Endodermal cell (in vitro differentiated cells): ENCODE results near the gene BMPER. TPM values are rescaled to one million over a fixed set of nuclear protein-coding genes. Genes with fewer than 3 reads are reported as not detected.
A peak's percentile ranks its signal among the peaks of the same experiment; 100 is the strongest.

Source experiments
- DNase-seq: peaks from one replicate; pipeline ENCODE4 v3.0.0-alpha.2; 2017
- H3K27ac ChIP-seq: 2 replicates; pipeline ENCODE4 v1.5.1; 2013; ENCODE audit warnings: mild to moderate bottlenecking, low read depth, low read length, moderate library complexity
- H3K27me3 ChIP-seq: 2 replicates; pipeline ENCODE4 v1.6.1; 2013; ENCODE audit warnings: mild to moderate bottlenecking, low read length, moderate library complexity; ENCODE audit not compliant: insufficient read depth, control insufficient read depth, poor library complexity, severe bottlenecking
- H3K36me3 ChIP-seq: 2 replicates; pipeline ENCODE4 v1.7.0; 2013; ENCODE audit warnings: mild to moderate bottlenecking, low read length, moderate library complexity; ENCODE audit not compliant: control insufficient read depth, insufficient read depth
- H3K4me1 ChIP-seq: one replicate; pipeline ENCODE4 v1.7.0; 2013; ENCODE audit warnings: low read length; ENCODE audit not compliant: control insufficient read depth, insufficient read depth
- H3K4me3 ChIP-seq: 2 replicates; pipeline ENCODE4 v1.5.1; 2013; ENCODE audit warnings: mild to moderate bottlenecking, low read length, moderate library complexity
- H3K9ac ChIP-seq: 2 replicates; pipeline ENCODE4 v1.6.1; 2013; ENCODE audit warnings: mild to moderate bottlenecking, low read length, moderate library complexity; ENCODE audit not compliant: poor library complexity, severe bottlenecking; ENCODE audit errors: extremely low read depth
- H3K9me3 ChIP-seq: 2 replicates; pipeline ENCODE4 v1.6.1; 2013; ENCODE audit warnings: mild to moderate bottlenecking, low read length, moderate library complexity; ENCODE audit not compliant: control insufficient read depth
- H3K27ac Mint-ChIP-seq: 2 replicates; pipeline ENCODE4 v1.8.0; 2020; ENCODE audit warnings: mixed read lengths
- H3K27me3 Mint-ChIP-seq: 2 replicates; pipeline ENCODE4 v1.8.0; 2021; ENCODE audit warnings: mild to moderate bottlenecking, mixed read lengths; ENCODE audit not compliant: insufficient read depth
- H3K36me3 Mint-ChIP-seq: 2 replicates; pipeline ENCODE4 v1.8.0; 2020; ENCODE audit warnings: low read depth, mixed read lengths
- H3K4me1 Mint-ChIP-seq: 2 replicates; pipeline ENCODE4 v1.8.0; 2020; ENCODE audit warnings: mixed read lengths
- H3K4me3 Mint-ChIP-seq: 2 replicates; pipeline ENCODE4 v1.8.0; 2020; ENCODE audit warnings: mild to moderate bottlenecking, moderate library complexity, mixed read lengths
- H3K9me3 Mint-ChIP-seq: 2 replicates; pipeline ENCODE4 v1.8.0; 2020; ENCODE audit warnings: mild to moderate bottlenecking, mixed read lengths
- WGBS, 2 experiments: methylation state at CpG; one replicate each; pipeline versions ENCODE4 v1.1.5 to v1.1.7; 2013; ENCODE audit warnings: missing lambda C conversion rate in 2 of 2, mixed read lengths in 1 of 2; ENCODE audit not compliant: insufficient coverage in 1 of 2, insufficient read length in 1 of 2; 5-methylcytosine and 5-hydroxymethylcytosine counted together
- total RNA-seq, 2 donors: library from RNA; stranded (reverse); fragmentation: NEBNext Ultra II Directional in 1 of 2; extraction: Animal tissue kit (Norgen Biotek cat#: 25700) in 1 of 2; gene quantifications; 2 replicates in 1 of 2; 3 replicates in 1 of 2; pipeline ENCODE4 v1.2.1, GENCODE V29; 2021
- TF ChIP-seq, protein P1 (sequence below): fragments of 200-600 bp; sonication (generic); conservative IDR thresholded peaks from 2 replicates; pipeline ENCODE4 v1.5.0; 2021; ENCODE audit warnings: antibody characterized with exemption, mild to moderate bottlenecking

The BMPER gene
- total RNA-seq, 2 donors from 2014 or later: 71.2 to 72.2 TPM

DNA sequence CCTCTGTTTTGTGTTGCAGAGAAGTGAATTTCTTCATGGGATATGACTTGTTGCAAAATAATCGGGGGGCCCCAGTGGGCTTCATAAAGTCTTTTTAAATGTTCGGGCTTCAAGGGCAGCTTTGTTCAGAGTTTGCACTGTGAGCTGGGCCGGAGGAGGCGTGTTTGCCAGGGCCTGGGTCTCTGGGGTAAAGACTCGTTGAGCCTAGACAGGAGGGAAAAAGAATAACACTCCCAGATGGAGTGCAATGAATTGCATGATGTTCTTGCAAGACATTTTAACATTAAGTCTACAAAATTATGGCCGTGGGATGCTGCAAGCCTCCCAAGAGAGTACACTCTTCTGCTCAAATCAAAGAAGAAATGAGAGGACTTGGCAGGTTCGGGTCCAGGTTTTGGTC, 23.6 kb downstream of the BMPER start:
- H3K9me3 ChIP-seq: no peaks in the 10 kb centered on the region
- H3K4me3 ChIP-seq: no peak overlapping the region
- no peaks in the 10 kb centered on the region for H3K9me3 Mint-ChIP-seq
- H3K36me3 Mint-ChIP-seq: peaks cover 68% of the 10 kb centered on the region
- no peaks in the 10 kb centered on the region for H3K4me1 ChIP-seq
- H3K9ac ChIP-seq: no peak overlapping the region
- H3K27me3 ChIP-seq: no peaks in the 10 kb centered on the region
- no peak overlapping the region for H3K27ac ChIP-seq
- 88 to 90% methylated on average over 5 to 7 of the region's 7 CpGs for WGBS, 2 experiments
- no peaks in the 10 kb centered on the region for H3K36me3 ChIP-seq
- no peak for DNase-seq
- peaks cover 12% of the 10 kb centered on the region for H3K4me1 Mint-ChIP-seq
- no peak overlapping the region for H3K27ac Mint-ChIP-seq
- no peak overlapping the region for H3K4me3 Mint-ChIP-seq
- TF ChIP-seq, protein P1, sequence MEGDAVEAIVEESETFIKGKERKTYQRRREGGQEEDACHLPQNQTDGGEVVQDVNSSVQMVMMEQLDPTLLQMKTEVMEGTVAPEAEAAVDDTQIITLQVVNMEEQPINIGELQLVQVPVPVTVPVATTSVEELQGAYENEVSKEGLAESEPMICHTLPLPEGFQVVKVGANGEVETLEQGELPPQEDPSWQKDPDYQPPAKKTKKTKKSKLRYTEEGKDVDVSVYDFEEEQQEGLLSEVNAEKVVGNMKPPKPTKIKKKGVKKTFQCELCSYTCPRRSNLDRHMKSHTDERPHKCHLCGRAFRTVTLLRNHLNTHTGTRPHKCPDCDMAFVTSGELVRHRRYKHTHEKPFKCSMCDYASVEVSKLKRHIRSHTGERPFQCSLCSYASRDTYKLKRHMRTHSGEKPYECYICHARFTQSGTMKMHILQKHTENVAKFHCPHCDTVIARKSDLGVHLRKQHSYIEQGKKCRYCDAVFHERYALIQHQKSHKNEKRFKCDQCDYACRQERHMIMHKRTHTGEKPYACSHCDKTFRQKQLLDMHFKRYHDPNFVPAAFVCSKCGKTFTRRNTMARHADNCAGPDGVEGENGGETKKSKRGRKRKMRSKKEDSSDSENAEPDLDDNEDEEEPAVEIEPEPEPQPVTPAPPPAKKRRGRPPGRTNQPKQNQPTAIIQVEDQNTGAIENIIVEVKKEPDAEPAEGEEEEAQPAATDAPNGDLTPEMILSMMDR: no peak
- peaks cover 1% of the 10 kb centered on the region for H3K27me3 Mint-ChIP-seq

DNA sequence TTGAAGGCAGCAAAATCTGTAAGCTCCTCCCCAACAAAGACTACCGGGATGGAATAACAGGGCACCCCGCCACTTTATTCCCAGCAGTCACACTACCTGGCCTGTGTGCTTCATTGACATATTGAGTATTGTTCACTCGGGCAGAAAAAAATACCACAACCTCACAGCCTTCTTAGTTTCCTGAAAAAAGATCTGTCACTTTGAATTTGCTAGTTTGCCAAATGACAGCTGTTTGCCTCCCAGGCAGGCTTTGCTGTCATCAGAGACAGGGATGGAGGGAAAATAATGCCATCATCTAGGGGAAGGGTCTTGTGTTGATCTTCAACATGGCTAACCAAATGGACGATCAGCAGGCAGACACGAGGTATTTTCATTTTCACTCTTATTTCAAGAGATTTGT, 26.9 kb downstream of the BMPER start:
- no peaks in the 10 kb centered on the region for H3K9me3 Mint-ChIP-seq
- no peak overlapping the region for H3K4me3 Mint-ChIP-seq
- no peak overlapping the region for H3K27ac ChIP-seq
- WGBS, 2 experiments: 57 to 95% methylated on average over 1 to 5 of the region's 5 CpGs
- no peak overlapping the region for H3K27ac Mint-ChIP-seq
- no peaks in the 10 kb centered on the region for H3K36me3 ChIP-seq
- H3K27me3 ChIP-seq: peaks cover 5% of the 10 kb centered on the region
- no peaks in the 10 kb centered on the region for H3K27me3 Mint-ChIP-seq
- TF ChIP-seq, protein P1: no peak
- no peaks in the 10 kb centered on the region for H3K9me3 ChIP-seq
- H3K36me3 Mint-ChIP-seq: peaks cover 53% of the 10 kb centered on the region
- H3K9ac ChIP-seq: no peak overlapping the region
- H3K4me1 ChIP-seq: peaks cover 5% of the 10 kb centered on the region
- H3K4me3 ChIP-seq: no peak overlapping the region
- no peak for DNase-seq
- H3K4me1 Mint-ChIP-seq: peaks cover 39% of the 10 kb centered on the region

- H3K27ac Mint-ChIP-seq: no peak overlapping the region
- no peaks in the 10 kb centered on the region for H3K27me3 Mint-ChIP-seq
- 30 to 37% methylated on average over 5 to 15 of the region's 15 CpGs for WGBS, 2 experiments
- Histone ChIP-seq H3K27ac (no peak overlapping the region), H3K36me3 (peaks cover 2% of the 10 kb centered on the region), H3K4me1 (peaks cover 5% of the 10 kb centered on the region), H3K4me3 (no peak overlapping the region), H3K9ac (no peak overlapping the region), H3K9me3 (no peaks in the 10 kb centered on the region), H3K27me3 (peaks cover 5% of the 10 kb centered on the region)
- H3K4me3 Mint-ChIP-seq: no peak overlapping the region
- no peaks in the 10 kb centered on the region for H3K9me3 Mint-ChIP-seq
- TF ChIP-seq, protein P1: peak; percentile 98
- DNase-seq: peak; percentile 97
- H3K4me1 Mint-ChIP-seq: peaks cover 47% of the 10 kb centered on the region
- H3K36me3 Mint-ChIP-seq: peaks cover 53% of the 10 kb centered on the region
Observed at GRCh38 chr7:33932832-33933468, 27.6 kb downstream of the BMPER start.
